ENCODE measurements around the gene FHIP1A. TPM values are rescaled to one million over a fixed set of nuclear protein-coding genes. Genes with fewer than 3 reads are reported as not detected.

The FHIP1A gene
- total RNA-seq, 6 donors from 2014 or later: 13.5 to 36.1 (median 20.5) TPM

DNA sequence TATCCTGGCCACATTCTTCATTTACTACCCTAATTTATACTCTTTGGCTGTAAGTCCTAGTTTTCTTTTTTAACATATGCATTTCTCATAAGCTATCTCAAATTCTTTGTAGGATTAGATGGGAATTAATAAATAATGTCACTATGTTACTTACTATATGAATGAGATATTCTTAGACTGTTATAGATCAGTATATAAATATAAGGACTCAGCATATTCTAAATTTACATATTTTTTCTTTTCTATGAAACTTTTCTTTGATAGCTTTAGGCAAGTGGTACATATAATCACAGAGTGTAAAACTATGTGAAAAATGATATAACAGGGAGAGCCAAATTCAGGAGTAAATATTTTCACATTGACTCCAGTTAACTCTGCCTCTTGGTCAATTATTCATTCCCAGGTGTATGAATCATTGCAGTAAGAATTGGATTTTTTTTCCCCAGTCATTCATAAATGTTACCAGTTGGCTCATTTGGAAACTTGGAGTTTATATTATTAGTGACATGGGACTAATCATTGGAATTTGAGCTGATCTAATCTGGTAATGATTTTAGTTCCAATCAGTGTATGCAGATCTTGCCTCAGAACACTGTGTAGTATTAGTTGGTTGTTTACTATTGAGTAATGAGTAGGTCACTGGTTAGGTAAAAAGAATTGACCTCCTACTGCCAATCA, 25.3 kb downstream of the FHIP1A start:
- Histone ChIP-seq H3K27me3 (no peaks in the 10 kb centered on the region), H3K9me3 (no peaks in the 10 kb centered on the region), H3K4me1 (peaks cover 0 to 4% (median 0%) of the 10 kb centered on the region in 4 donors), H3K4me3 (no peak overlapping the region), H3K36me3 (no peaks in the 10 kb centered on the region), H3K27ac (no peak overlapping the region)
- TF ChIP-seq, protein P1, sequence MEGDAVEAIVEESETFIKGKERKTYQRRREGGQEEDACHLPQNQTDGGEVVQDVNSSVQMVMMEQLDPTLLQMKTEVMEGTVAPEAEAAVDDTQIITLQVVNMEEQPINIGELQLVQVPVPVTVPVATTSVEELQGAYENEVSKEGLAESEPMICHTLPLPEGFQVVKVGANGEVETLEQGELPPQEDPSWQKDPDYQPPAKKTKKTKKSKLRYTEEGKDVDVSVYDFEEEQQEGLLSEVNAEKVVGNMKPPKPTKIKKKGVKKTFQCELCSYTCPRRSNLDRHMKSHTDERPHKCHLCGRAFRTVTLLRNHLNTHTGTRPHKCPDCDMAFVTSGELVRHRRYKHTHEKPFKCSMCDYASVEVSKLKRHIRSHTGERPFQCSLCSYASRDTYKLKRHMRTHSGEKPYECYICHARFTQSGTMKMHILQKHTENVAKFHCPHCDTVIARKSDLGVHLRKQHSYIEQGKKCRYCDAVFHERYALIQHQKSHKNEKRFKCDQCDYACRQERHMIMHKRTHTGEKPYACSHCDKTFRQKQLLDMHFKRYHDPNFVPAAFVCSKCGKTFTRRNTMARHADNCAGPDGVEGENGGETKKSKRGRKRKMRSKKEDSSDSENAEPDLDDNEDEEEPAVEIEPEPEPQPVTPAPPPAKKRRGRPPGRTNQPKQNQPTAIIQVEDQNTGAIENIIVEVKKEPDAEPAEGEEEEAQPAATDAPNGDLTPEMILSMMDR (IDR thresholded peaks at IDR 0.05): no peak
- TF ChIP-seq POLR2AphosphoS5 (IDR thresholded peaks at IDR 0.05): no peak
- no peak for TF ChIP-seq EP300 (IDR thresholded peaks at IDR 0.05)
- DNase-seq (no peak), ATAC-seq (ENCODE audit: low FRiP score in 2 of 2) (no peak)

DNA sequence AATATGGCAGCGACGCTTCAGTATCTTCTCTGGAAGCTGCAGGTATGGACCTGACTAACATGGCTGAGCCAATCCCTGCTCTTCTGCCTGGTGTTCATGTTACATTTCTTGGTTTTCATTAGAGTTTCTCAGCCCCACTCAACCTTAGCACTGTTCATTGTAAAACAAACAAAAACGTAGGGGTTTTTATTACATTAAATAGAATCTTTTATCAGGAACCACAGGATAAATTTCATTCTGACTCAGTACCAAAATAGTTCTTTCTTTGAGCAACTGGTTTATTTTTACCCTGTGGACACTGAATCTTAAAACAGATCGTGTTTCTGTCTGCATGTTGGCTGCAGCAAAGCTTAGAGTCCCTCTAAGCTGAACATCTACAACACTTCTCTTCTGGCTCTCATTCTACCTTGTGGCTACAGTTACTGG, 27.1 kb downstream of the FHIP1A start:
- no peak for ATAC-seq (ENCODE audit: low FRiP score in 2 of 2)
- Histone ChIP-seq H3K27me3 (no peaks in the 10 kb centered on the region), H3K4me3 (no peak overlapping the region), H3K27ac (no peak overlapping the region), H3K9me3 (no peaks in the 10 kb centered on the region), H3K4me1 (no peaks in the 10 kb centered on the region), H3K36me3 (no peaks in the 10 kb centered on the region)
- 65 to 70% methylated on average over 4 of the region's 4 CpGs for WGBS, 2 donors
- TF ChIP-seq POLR2AphosphoS5 (IDR thresholded peaks at IDR 0.05): no peak
- TF ChIP-seq EP300 (IDR thresholded peaks at IDR 0.05): no peak
- no peak for TF ChIP-seq POLR2A (IDR thresholded peaks at IDR 0.05)
- TF ChIP-seq, protein P1 (IDR thresholded peaks at IDR 0.05): no peak
- no peak for DNase-seq

DNA sequence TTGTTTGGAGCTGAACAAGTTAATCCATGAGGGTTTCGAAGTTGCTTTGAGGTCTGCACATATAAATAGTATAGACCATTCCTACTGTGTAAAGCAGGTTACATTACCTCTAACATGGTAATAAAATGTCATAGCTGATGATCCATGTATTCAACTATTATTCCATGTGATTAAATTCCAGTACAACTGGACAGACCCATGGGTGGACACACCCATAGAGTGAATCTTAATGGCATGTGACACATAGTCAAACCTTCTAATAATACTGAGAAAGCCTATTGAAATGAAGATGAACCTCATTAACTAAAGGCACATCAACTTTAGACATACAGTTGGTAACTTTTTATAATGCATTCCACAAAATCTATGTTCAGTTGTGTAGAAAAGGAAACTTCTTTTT, 28.5 kb downstream of the FHIP1A start:
- Histone ChIP-seq H3K4me1 (no peaks in the 10 kb centered on the region), H3K27ac (no peak overlapping the region), H3K4me3 (no peak overlapping the region), H3K36me3 (no peaks in the 10 kb centered on the region), H3K27me3 (no peaks in the 10 kb centered on the region), H3K9me3 (no peaks in the 10 kb centered on the region)
- no peak for ATAC-seq (ENCODE audit: low FRiP score in 2 of 2)
- DNase-seq: no peak
- 86 to 95% methylated on average over 1 of the region's 1 CpG for WGBS, 2 donors
- TF ChIP-seq POLR2AphosphoS5 (IDR thresholded peaks at IDR 0.05) (no peak), EP300 (IDR thresholded peaks at IDR 0.05) (no peak), POLR2A (IDR thresholded peaks at IDR 0.05) (no peak)
- TF ChIP-seq, protein P1 (IDR thresholded peaks at IDR 0.05): no peak

DNA sequence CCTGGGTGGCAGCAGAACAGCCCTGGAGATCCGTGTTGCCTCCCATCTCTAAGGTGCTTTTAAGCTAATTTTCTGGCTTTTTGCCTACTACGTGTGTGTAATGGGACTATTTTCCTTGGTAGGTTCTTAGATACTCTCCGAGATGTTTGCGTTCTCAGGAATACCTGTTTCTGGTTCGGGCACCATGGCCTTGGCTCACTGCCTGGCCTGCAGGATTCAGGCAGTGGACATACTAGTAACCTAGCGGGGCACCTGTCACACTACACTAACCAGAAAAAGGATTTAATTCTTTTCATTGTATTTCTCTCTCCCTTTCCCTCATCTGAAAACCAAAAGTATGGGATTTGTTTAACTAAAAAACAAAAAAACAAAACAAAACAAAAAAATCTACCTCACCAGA, 29.2 kb downstream of the FHIP1A start:
- Histone ChIP-seq H3K27me3 (no peaks in the 10 kb centered on the region), H3K9me3 (no peaks in the 10 kb centered on the region), H3K4me3 (no peak overlapping the region), H3K36me3 (no peaks in the 10 kb centered on the region), H3K27ac (no peak overlapping the region), H3K4me1 (no peaks in the 10 kb centered on the region)
- 71 to 80% methylated on average over 6 of the region's 6 CpGs for WGBS, 2 donors
- DNase-seq: no peak
- TF ChIP-seq EP300 (IDR thresholded peaks at IDR 0.05) (no peak), POLR2AphosphoS5 (IDR thresholded peaks at IDR 0.05) (no peak)
- TF ChIP-seq, protein P1 (IDR thresholded peaks at IDR 0.05): no peak
- ATAC-seq (ENCODE audit: low FRiP score in 2 of 2): no peak

DNA sequence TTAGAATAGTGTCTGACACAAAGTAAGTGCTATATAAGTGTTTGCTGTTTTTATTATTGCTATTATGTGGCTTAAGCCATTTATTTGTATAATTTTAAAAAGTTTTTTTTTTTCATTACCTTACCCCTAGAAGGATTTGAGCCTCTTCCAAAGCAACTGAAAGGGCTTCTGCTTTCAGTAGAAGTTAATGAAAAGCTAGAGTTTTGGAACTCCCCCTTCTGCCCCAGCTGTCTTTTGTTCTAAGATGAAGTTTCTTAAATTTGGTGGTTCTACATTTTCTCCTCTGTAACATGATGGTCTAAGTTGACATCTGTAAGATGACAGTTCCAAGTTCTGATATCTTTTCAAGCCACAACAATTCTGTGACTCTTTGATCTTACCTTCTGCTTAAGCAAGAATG, 30.3 kb downstream of the FHIP1A start:
- Histone ChIP-seq H3K27ac (no peak overlapping the region), H3K4me3 (no peak overlapping the region), H3K4me1 (no peaks in the 10 kb centered on the region), H3K9me3 (no peaks in the 10 kb centered on the region), H3K27me3 (no peaks in the 10 kb centered on the region), H3K36me3 (no peaks in the 10 kb centered on the region)
- ATAC-seq (ENCODE audit: low FRiP score in 2 of 2): no peak
- DNase-seq: no peak
- TF ChIP-seq POLR2AphosphoS5 (IDR thresholded peaks at IDR 0.05) (no peak), POLR2A (IDR thresholded peaks at IDR 0.05) (no peak), EP300 (IDR thresholded peaks at IDR 0.05) (no peak)
- TF ChIP-seq, protein P1 (IDR thresholded peaks at IDR 0.05): no peak

Measured in upper lobe of left lung (tissue), 6 donors.